Endothelial cell of umbilical vein (primary cell): ENCODE measurements around the gene VIP. TPM values are rescaled to one million over a fixed set of nuclear protein-coding genes. Genes with fewer than 3 reads are reported as not detected.

Source experiments
- BruUV-seq: library from RNA; stranded (reverse); fragments of 400-500 nt; replicated peaks from 2 replicates; lab custom pipeline; 2021; lab: Mats Ljungman, UMichigan
- CTCF ChIA-PET: fragments of 300-600, 350-600 bp; sonication (Branson Sonifier 250); formaldehyde crosslinking; loops from one replicate; lab custom pipeline; 2021; ENCODE audit warnings: antibody characterized with exemption, inconsistent platforms; lab: Charles Lee
- POLR2A ChIA-PET: fragments of 300-600, 350-600 bp; sonication (Branson Sonifier 250); formaldehyde crosslinking; loops from one replicate; lab custom pipeline; 2021; ENCODE audit warnings: antibody characterized with exemption, inconsistent platforms; lab: Charles Lee
- DNase-seq: peaks from one replicate; pipeline ENCODE4 v3.0.0-alpha.2; 2011; ENCODE audit warnings: low read depth, low spot score
- FAIRE-seq: peaks from 2 replicates; lab custom pipeline; 2011; peaks lifted over from hg19 to GRCh38; lab: Jason Lieb, UNC
- H2AFZ ChIP-seq: 2 replicates; pipeline ENCODE4 v1.6.0; 2012; ENCODE audit warnings: low read depth, low read length, control low read depth, inconsistent platforms
- H3K27ac ChIP-seq: 2 replicates; pipeline ENCODE4 v1.5.1; 2011; ENCODE audit warnings: low read depth, mild to moderate bottlenecking, control low read depth, low read length, moderate library complexity; ENCODE audit not compliant: insufficient read depth
- H3K27me3 ChIP-seq, 2 experiments: 2 replicates each; pipeline versions ENCODE4 v1.6.0 to v1.6.1; 2011; ENCODE audit warnings: low read length in 2 of 2, mixed read lengths in 1 of 2; ENCODE audit not compliant: control insufficient read depth in 2 of 2, insufficient read depth in 2 of 2
- H3K36me3 ChIP-seq, 2 experiments: 2 replicates in 1 of 2; 3 replicates in 1 of 2; pipeline ENCODE4 v1.5.1; 2011; ENCODE audit warnings: low read length in 2 of 2, mild to moderate bottlenecking in 1 of 2, moderate library complexity in 1 of 2; ENCODE audit not compliant: control insufficient read depth in 2 of 2, insufficient read depth in 2 of 2; ENCODE audit errors: extremely low read depth in 1 of 2
- H3K4me1 ChIP-seq: 3 replicates; pipeline ENCODE4 v1.5.1; 2011; ENCODE audit warnings: mild to moderate bottlenecking, low read length; ENCODE audit not compliant: control insufficient read depth, insufficient read depth; ENCODE audit errors: extremely low read depth
- H3K4me2 ChIP-seq: 2 replicates; pipeline ENCODE4 v1.6.1; 2011; ENCODE audit warnings: low read length, control low read depth, mixed read lengths; ENCODE audit not compliant: insufficient read depth
- H3K4me3 ChIP-seq, 3 experiments: fragments of 200-600 bp in 1 of 3; sonication (generic), shearing (Covaris generic) in 1 of 3; replicated peaks in 1 of 3; 2 replicates each; pipeline ENCODE4 v1.5.1; 2011 to 2016; ENCODE audit warnings: control low read depth in 3 of 3, low read length in 3 of 3, mild to moderate bottlenecking in 2 of 3, inconsistent platforms in 1 of 3, low read depth in 1 of 3, moderate library complexity in 1 of 3; ENCODE audit not compliant: insufficient read depth in 1 of 3
- H3K79me2 ChIP-seq: 2 replicates; pipeline ENCODE4 v1.6.0; 2012; ENCODE audit warnings: low read length, inconsistent platforms; ENCODE audit not compliant: control insufficient read depth, insufficient read depth
- H3K9ac ChIP-seq: replicated peaks from 2 replicates; pipeline ENCODE3; 2011; ENCODE audit warnings: low read length, control low read depth; ENCODE audit not compliant: insufficient read depth; ENCODE audit errors: extremely low read depth
- H3K9me1 ChIP-seq: replicated peaks from 3 replicates; pipeline ENCODE4 v1.6.0; 2011; ENCODE audit warnings: mild to moderate bottlenecking, low read length; ENCODE audit not compliant: control insufficient read depth, insufficient read depth; ENCODE audit errors: extremely low read depth
- H3K9me3 ChIP-seq: replicated peaks from 2 replicates; pipeline ENCODE4 v1.5.1; 2012; ENCODE audit warnings: low read length, inconsistent platforms; ENCODE audit not compliant: control insufficient read depth, insufficient read depth
- H4K20me1 ChIP-seq: replicated peaks from 2 replicates; pipeline ENCODE3; 2011; ENCODE audit warnings: mild to moderate bottlenecking, low read length; ENCODE audit not compliant: control insufficient read depth, insufficient read depth; ENCODE audit errors: extremely low read depth
- CTCF ChIP-seq, 2 donors: IDR thresholded peaks; 1 replicate in 1 of 2; 2 replicates in 1 of 2; pipeline ENCODE4 v1.5.1; 2011; ENCODE audit warnings: low read length in 2 of 2, mild to moderate bottlenecking in 2 of 2, moderate library complexity in 2 of 2, control low read depth in 1 of 2, inconsistent platforms in 1 of 2, low read depth in 1 of 2; ENCODE audit not compliant: insufficient read depth in 1 of 2; ENCODE audit errors: extremely low read depth in 1 of 2
- EZH2 ChIP-seq: IDR thresholded peaks from 2 replicates; pipeline ENCODE4 v1.6.1; 2012; ENCODE audit warnings: borderline replicate concordance, low read depth, mild to moderate bottlenecking, moderate library complexity, low read length, inconsistent platforms; ENCODE audit not compliant: severe bottlenecking
- FOS ChIP-seq: IDR thresholded peaks from 2 replicates; pipeline ENCODE4 v1.6.1; 2011; ENCODE audit warnings: mild to moderate bottlenecking, low read length, moderate library complexity, borderline replicate concordance; ENCODE audit not compliant: insufficient read depth
- GATA2 ChIP-seq: IDR thresholded peaks from 2 replicates; pipeline ENCODE4 v1.7.0; 2011; ENCODE audit warnings: low read depth, mild to moderate bottlenecking, moderate library complexity, mixed read lengths, low read length; ENCODE audit not compliant: insufficient read length, insufficient read depth
- JUN ChIP-seq: IDR thresholded peaks from 2 replicates; pipeline ENCODE4 v1.6.1; 2011; ENCODE audit warnings: borderline replicate concordance, low read depth; ENCODE audit not compliant: insufficient read length, insufficient read depth
- MAX ChIP-seq: IDR thresholded peaks from 2 replicates; pipeline ENCODE4 v1.6.1; 2011; ENCODE audit not compliant: insufficient read depth, insufficient read length
- MYC ChIP-seq: IDR thresholded peaks from one replicate; pipeline ENCODE4 v1.6.1; 2011; ENCODE audit warnings: mild to moderate bottlenecking, low read depth, low read length
- POLR2AphosphoS5 ChIP-seq: IDR thresholded peaks from 2 replicates; pipeline ENCODE4 v1.6.1; 2012; ENCODE audit warnings: low read depth, mild to moderate bottlenecking, control low read depth, low read length, moderate library complexity; ENCODE audit not compliant: insufficient read depth
- dilution Hi-C: fragments of 300-500 bp; cut with MboI; formaldehyde crosslinking; loops from one replicate; pipeline ENCODE4 v1.15.0; 2019; ENCODE audit warnings: low sequenced_read_pairs; ENCODE audit not compliant: extremely low pct_ligation_motif_present
- intact Hi-C: fragments of 100-400 bp; cut with micrococcal nuclease; formaldehyde crosslinking; loops from one replicate; pipeline ENCODE4 v1.10.0; 2022
- polyA plus RNA-seq, 4 experiments: library from polyadenylated mRNA; depleted of rRNA in 3 of 4; stranded (reverse) in 3 of 4; unstranded in 1 of 4; fragments of >200 nt; gene quantifications; 2 replicates each; pipeline versions ENCODE4 v1.2.1 to v1.2.3, GENCODE V29; 2011 to 2012; ENCODE audit warnings: missing spikeins in 1 of 4
- total RNA-seq: library from RNA; stranded (reverse); gene quantifications from 2 replicates; pipeline ENCODE4 v1.2.3, GENCODE V29; 2021

The VIP gene
- total and polyA plus RNA-seq, 2 donors (not counting 3 experiments of a cell fraction or from before 2014, with no cell fraction given), result 0.70 to 2.0 TPM

- no peaks in the 10 kb centered on the region for H4K20me1 ChIP-seq
- BruUV-seq, result no TSS peak
- intact Hi-C loops, result no loop called here
- H3K9me1 ChIP-seq, result no peaks in the 10 kb centered on the region
- no peak overlapping the region for H2AFZ ChIP-seq
- no peaks in the 10 kb centered on the region for H3K36me3 ChIP-seq
- peaks cover 3% of the 10 kb centered on the region for H3K4me1 ChIP-seq
- no peaks in the 10 kb centered on the region for H3K9me3 ChIP-seq
- CTCF ChIA-PET, result interaction anchor here (1.6 to 1.7 kb wide), 2 partner anchors 18 to 177 kb away, joined by 4 to 5 read pairs; no protein-coding TSS in a partner anchor
- dilution Hi-C loops, result no loop called here
- no peak overlapping the region for H3K9ac ChIP-seq
- POLR2A ChIA-PET, result no interaction called here
- FAIRE-seq, result no peak
- no peaks in the 10 kb centered on the region for H3K27me3 ChIP-seq
- H3K4me2 ChIP-seq, result no peak overlapping the region
- DNase-seq, result no peak
- TF ChIP-seq GATA2 (no peak), EZH2 (no peak), CTCF (IDR thresholded peaks at IDR 0.05; ENCODE audit: extremely low read depth in 1 of 2, insufficient read depth in 1 of 2, low read depth in 1 of 2, low read length in 2 of 2) (no peak), POLR2AphosphoS5 (no peak), MAX (no peak), JUN (no peak), FOS (no peak), MYC (no peak)
- H3K79me2 ChIP-seq, result no peaks in the 10 kb centered on the region
- no peak overlapping the region for H3K27ac ChIP-seq
- H3K4me3 ChIP-seq, result no peak overlapping the region
Measured at GRCh38 chr6:152771061-152771687, 20.6 kb downstream of the VIP start.
